ENCODE data around the gene EXOSC2.

EXOSC2 gene

DNA sequence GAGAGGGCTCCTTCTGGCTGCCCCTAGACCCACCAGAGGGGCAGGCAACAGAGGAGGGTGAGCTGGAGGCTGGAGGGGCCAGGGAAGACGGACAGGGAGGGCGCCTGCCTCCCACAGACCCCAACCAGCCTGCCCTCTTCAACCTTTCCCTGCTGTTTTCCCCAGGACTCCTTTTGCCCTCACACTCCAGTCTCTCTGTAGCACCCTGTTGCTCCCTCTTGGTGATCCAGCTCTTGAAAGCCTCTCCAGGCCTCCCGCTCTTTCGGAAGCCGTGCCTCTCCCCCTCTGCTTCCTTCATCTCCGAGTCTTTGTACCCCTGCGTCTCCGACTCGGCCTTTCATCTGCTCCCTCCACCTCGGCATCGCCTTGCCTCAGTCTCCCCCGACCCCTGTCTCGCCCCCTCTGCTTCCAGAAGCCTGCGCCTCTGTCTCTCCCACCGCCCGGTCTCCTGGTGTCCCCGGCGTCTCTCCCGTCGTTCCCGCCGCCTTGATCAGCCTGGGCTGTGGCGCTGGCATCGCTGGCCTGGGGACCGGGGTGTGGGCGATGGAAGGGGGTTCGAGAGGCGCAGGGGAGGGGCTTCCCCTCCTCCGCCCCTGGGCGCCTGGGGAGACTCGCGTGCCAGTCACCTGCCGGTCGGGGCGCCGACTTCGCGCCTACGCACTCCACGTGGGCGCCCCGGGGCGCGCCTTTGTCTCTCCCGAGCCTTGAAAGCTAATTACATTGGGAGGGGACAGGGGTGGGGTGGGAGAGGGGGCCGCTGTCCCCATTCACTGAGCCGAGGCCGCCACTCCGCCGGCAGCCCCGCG is 34.5 kb upstream of the EXOSC2 start:
- no peaks in the 10 kb centered on the region for H3K79me2 ChIP-seq (ENCODE audit: insufficient read depth, low read length)
- no peak overlapping the region for H2AFZ ChIP-seq (ENCODE audit: low read depth, low read length, severe bottlenecking)
- H3K27me3 ChIP-seq (ENCODE audit: low read length), result no peaks in the 10 kb centered on the region

GRCh38 chr9:130659699-130660248 is 33.8 kb upstream of the EXOSC2 start:
- Histone ChIP-seq H3K4me3 (ENCODE audit: insufficient read depth, low read length, poor library complexity, severe bottlenecking) (no peak overlapping the region), H3K27ac (ENCODE audit: low read depth, low read length) (no peak overlapping the region), H3F3A (ENCODE audit: insufficient read depth) (no peaks in the 10 kb centered on the region), H3K27me3 (ENCODE audit: low read length) (no peaks in the 10 kb centered on the region), H3K9ac (ENCODE audit: low read length) (no peak overlapping the region), H3K36me3 (ENCODE audit: low read length) (no peaks in the 10 kb centered on the region), H3K4me2 (ENCODE audit: low read depth, low read length, poor library complexity, severe bottlenecking) (no peak overlapping the region), H3K79me2 (ENCODE audit: insufficient read depth, low read length) (no peaks in the 10 kb centered on the region), H2AFZ (ENCODE audit: low read depth, low read length, severe bottlenecking) (no peak overlapping the region), H3K9me3 (ENCODE audit: insufficient read depth, low read length) (no peaks in the 10 kb centered on the region), H4K20me1 (ENCODE audit: low read depth, low read length) (no peaks in the 10 kb centered on the region), H3K9me2 (replicated peaks; ENCODE audit: insufficient read depth, low read length) (no peaks in the 10 kb centered on the region)
- no peak for TF ChIP-seq EZH2phosphoT487 (conservative IDR thresholded peaks at IDR 0.05; ENCODE audit: low read length)
- TF ChIP-seq, protein P1, sequence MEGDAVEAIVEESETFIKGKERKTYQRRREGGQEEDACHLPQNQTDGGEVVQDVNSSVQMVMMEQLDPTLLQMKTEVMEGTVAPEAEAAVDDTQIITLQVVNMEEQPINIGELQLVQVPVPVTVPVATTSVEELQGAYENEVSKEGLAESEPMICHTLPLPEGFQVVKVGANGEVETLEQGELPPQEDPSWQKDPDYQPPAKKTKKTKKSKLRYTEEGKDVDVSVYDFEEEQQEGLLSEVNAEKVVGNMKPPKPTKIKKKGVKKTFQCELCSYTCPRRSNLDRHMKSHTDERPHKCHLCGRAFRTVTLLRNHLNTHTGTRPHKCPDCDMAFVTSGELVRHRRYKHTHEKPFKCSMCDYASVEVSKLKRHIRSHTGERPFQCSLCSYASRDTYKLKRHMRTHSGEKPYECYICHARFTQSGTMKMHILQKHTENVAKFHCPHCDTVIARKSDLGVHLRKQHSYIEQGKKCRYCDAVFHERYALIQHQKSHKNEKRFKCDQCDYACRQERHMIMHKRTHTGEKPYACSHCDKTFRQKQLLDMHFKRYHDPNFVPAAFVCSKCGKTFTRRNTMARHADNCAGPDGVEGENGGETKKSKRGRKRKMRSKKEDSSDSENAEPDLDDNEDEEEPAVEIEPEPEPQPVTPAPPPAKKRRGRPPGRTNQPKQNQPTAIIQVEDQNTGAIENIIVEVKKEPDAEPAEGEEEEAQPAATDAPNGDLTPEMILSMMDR (IDR thresholded peaks at IDR 0.05; ENCODE audit: insufficient read depth, low read length, poor library complexity, severe bottlenecking), result no peak

More for the DNA sequence above, 34.5 kb upstream of the EXOSC2 start:
- Histone ChIP-seq H3K9me2 (replicated peaks; ENCODE audit: insufficient read depth, low read length) (no peaks in the 10 kb centered on the region), H3K4me2 (ENCODE audit: low read depth, low read length, poor library complexity, severe bottlenecking) (no peak overlapping the region), H3F3A (ENCODE audit: insufficient read depth) (no peaks in the 10 kb centered on the region), H3K9me3 (ENCODE audit: insufficient read depth, low read length) (no peaks in the 10 kb centered on the region), H3K27ac (ENCODE audit: low read depth, low read length) (no peak overlapping the region), H4K20me1 (ENCODE audit: low read depth, low read length) (no peaks in the 10 kb centered on the region), H3K9ac (ENCODE audit: low read length) (no peak overlapping the region), H3K4me3 (ENCODE audit: insufficient read depth, low read length, poor library complexity, severe bottlenecking) (no peak overlapping the region), H3K36me3 (ENCODE audit: low read length) (no peaks in the 10 kb centered on the region)
- TF ChIP-seq, protein P1 (IDR thresholded peaks at IDR 0.05; ENCODE audit: insufficient read depth, low read length, poor library complexity, severe bottlenecking), result no peak
- TF ChIP-seq EZH2phosphoT487 (conservative IDR thresholded peaks at IDR 0.05; ENCODE audit: low read length), result no peak

DNA sequence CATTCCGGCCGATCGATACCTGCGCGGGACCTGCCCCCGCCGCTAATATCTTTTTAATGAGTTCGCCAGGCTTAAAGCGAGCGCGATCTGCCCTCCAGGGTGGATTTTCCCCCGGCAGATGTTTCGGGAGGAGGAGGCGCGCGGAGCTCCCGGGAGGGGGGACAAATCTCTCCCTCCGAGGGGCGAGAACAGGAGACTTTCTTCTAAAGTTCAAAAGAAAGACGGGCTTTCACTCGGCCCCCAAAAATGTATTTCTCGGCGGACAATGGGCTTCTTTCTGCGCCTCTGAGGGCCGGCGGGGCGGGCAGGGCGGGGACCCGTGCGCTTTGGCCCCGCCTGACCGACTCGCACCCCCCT is 33.3 kb upstream of the EXOSC2 start:
- Histone ChIP-seq H3K79me2 (ENCODE audit: insufficient read depth, low read length) (no peaks in the 10 kb centered on the region), H3F3A (ENCODE audit: insufficient read depth) (no peaks in the 10 kb centered on the region), H3K4me2 (ENCODE audit: low read depth, low read length, poor library complexity, severe bottlenecking) (no peak overlapping the region), H3K9me3 (ENCODE audit: insufficient read depth, low read length) (no peaks in the 10 kb centered on the region), H3K9ac (ENCODE audit: low read length) (no peak overlapping the region), H3K4me3 (ENCODE audit: insufficient read depth, low read length, poor library complexity, severe bottlenecking) (no peak overlapping the region), H2AFZ (ENCODE audit: low read depth, low read length, severe bottlenecking) (no peak overlapping the region), H3K27me3 (ENCODE audit: low read length) (no peaks in the 10 kb centered on the region), H3K9me2 (replicated peaks; ENCODE audit: insufficient read depth, low read length) (no peaks in the 10 kb centered on the region), H3K27ac (ENCODE audit: low read depth, low read length) (no peak overlapping the region), H4K20me1 (ENCODE audit: low read depth, low read length) (no peaks in the 10 kb centered on the region), H3K36me3 (ENCODE audit: low read length) (no peaks in the 10 kb centered on the region)
- TF ChIP-seq EZH2phosphoT487 (conservative IDR thresholded peaks at IDR 0.05; ENCODE audit: low read length), result no peak
- TF ChIP-seq, protein P1 (IDR thresholded peaks at IDR 0.05; ENCODE audit: insufficient read depth, low read length, poor library complexity, severe bottlenecking), result no peak

Measured in SU-DHL-6 (cell line).